B cell (primary cell): ENCODE measurements around the gene DEGS1. TPM values are rescaled to one million over a fixed set of nuclear protein-coding genes. Genes with fewer than 3 reads are reported as not detected.

Source experiments
- ATAC-seq: fragments of 200-7000 bp; cut with Tn5 transposase; one replicate; pipeline ENCODE4 v1.10.0; 2021; ENCODE audit warnings: low read depth, mild to moderate bottlenecking, moderate number of reproducible peaks, moderate library complexity
- CTCF ChIA-PET: fragments of 350-600 bp; sonication (Branson Sonifier 250); formaldehyde crosslinking; loops from one replicate; lab custom pipeline; 2021; ENCODE audit warnings: antibody characterized with exemption, inconsistent platforms; lab: Charles Lee
- POLR2A ChIA-PET: fragments of 350-600 bp; sonication (Branson Sonifier 250); formaldehyde crosslinking; loops from one replicate; lab custom pipeline; 2021; ENCODE audit warnings: antibody characterized with exemption; lab: Charles Lee
- DNase-seq: peaks from one replicate; pipeline ENCODE4 v3.0.0; 2013
- H2AFZ ChIP-seq: 2 replicates; pipeline ENCODE4 v1.6.1; 2012; ENCODE audit warnings: mild to moderate bottlenecking, low read depth, low read length; ENCODE audit not compliant: insufficient read depth, poor library complexity, severe bottlenecking
- H3K27ac ChIP-seq, 2 donors: 1 replicate in 1 of 2; 2 replicates in 1 of 2; pipeline ENCODE4 v1.5.1; 2012 to 2013; ENCODE audit warnings: low read length in 2 of 2, mild to moderate bottlenecking in 2 of 2, moderate library complexity in 1 of 2
- H3K27me3 ChIP-seq, 4 experiments: fragments of 200-600 bp in 1 of 4; sonication (generic) in 1 of 4; replicated peaks in 1 of 4; 1 replicate in 2 of 4; 2 replicates in 2 of 4; pipeline versions ENCODE4 v1.6.1 to v1.7.0; 2013 to 2016; ENCODE audit warnings: low read length in 3 of 4, mild to moderate bottlenecking in 2 of 4, mixed read lengths in 1 of 4, moderate library complexity in 1 of 4; ENCODE audit not compliant: insufficient read depth in 4 of 4, control insufficient read depth in 3 of 4; ENCODE audit errors: control extremely low read depth in 1 of 4
- H3K36me3 ChIP-seq, 2 experiments: replicated peaks in 1 of 2; 1 replicate in 1 of 2; 2 replicates in 1 of 2; pipeline versions ENCODE4 v1.6.1 to v1.7.1; 2013; ENCODE audit warnings: low read length in 1 of 2; ENCODE audit not compliant: insufficient read depth in 2 of 2, control insufficient read depth in 1 of 2; ENCODE audit errors: control extremely low read depth in 1 of 2, extremely low read depth in 1 of 2
- H3K4me1 ChIP-seq, 2 donors: fragments of 200-600 bp in 1 of 2; sonication (generic) in 1 of 2; 1 replicate in 1 of 2; 2 replicates in 1 of 2; pipeline versions ENCODE4 v1.5.1 to v1.6.1; 2013 to 2017; ENCODE audit warnings: low read length in 2 of 2; ENCODE audit not compliant: control insufficient read depth in 2 of 2, insufficient read depth in 2 of 2
- H3K4me2 ChIP-seq: replicated peaks from 2 replicates; pipeline ENCODE3; 2012; ENCODE audit warnings: mild to moderate bottlenecking, low read depth, low read length; ENCODE audit not compliant: poor library complexity, severe bottlenecking
- H3K4me3 ChIP-seq, 5 experiments: fragments of 200-600 bp in 1 of 5; sonication (generic) in 1 of 5; 1 replicate in 3 of 5; 2 replicates in 2 of 5; pipeline versions ENCODE4 v1.5.1 to v1.7.0; 2011 to 2016; ENCODE audit warnings: low read length in 4 of 5, mild to moderate bottlenecking in 4 of 5, low read depth in 2 of 5, control low read depth in 1 of 5, moderate library complexity in 1 of 5; ENCODE audit not compliant: insufficient read depth in 1 of 5; ENCODE audit errors: control extremely low read depth in 1 of 5, extremely low read depth in 1 of 5
- H3K79me2 ChIP-seq: fragments of 200-600 bp; sonication (generic); one replicate; pipeline ENCODE4 v1.6.0; 2016; ENCODE audit warnings: low read length; ENCODE audit not compliant: control insufficient read depth, insufficient read depth
- H3K9ac ChIP-seq: fragments of 200-600 bp; sonication (generic); 2 replicates; pipeline ENCODE4 v1.6.1; 2017; ENCODE audit warnings: mild to moderate bottlenecking, low read length, moderate library complexity
- H3K9me3 ChIP-seq, 3 donors: one replicate each; pipeline versions ENCODE4 v1.6.1 to v1.7.1; 2013; ENCODE audit warnings: low read length in 2 of 3; ENCODE audit not compliant: control insufficient read depth in 2 of 3, insufficient read depth in 1 of 3; ENCODE audit errors: control extremely low read depth in 1 of 3
- H4K20me1 ChIP-seq: 2 replicates; pipeline ENCODE4 v1.6.0; 2012; ENCODE audit warnings: mild to moderate bottlenecking, low read length; ENCODE audit not compliant: insufficient read depth, control insufficient read depth, poor library complexity, severe bottlenecking
- H3K27ac Mint-ChIP-seq: one replicate; pipeline ENCODE4 v1.8.0; 2021; ENCODE audit warnings: mixed read lengths
- H3K27me3 Mint-ChIP-seq: one replicate; pipeline ENCODE4 v1.8.0; 2021; ENCODE audit warnings: mixed read lengths
- H3K4me1 Mint-ChIP-seq: one replicate; pipeline ENCODE4 v1.8.0; 2021; ENCODE audit warnings: mixed read lengths
- H3K4me3 Mint-ChIP-seq: one replicate; pipeline ENCODE4 v1.8.0; 2021; ENCODE audit warnings: mixed read lengths
- H3K9me3 Mint-ChIP-seq: one replicate; pipeline ENCODE4 v1.8.0; 2022; ENCODE audit warnings: mixed read lengths; ENCODE audit not compliant: insufficient read depth
- EZH2 ChIP-seq: IDR thresholded peaks from 2 replicates; pipeline ENCODE4 v1.6.1; 2012; ENCODE audit warnings: borderline replicate concordance, low read depth, mild to moderate bottlenecking, moderate library complexity, low read length; ENCODE audit not compliant: insufficient read depth, poor library complexity, severe bottlenecking
- WGBS: methylation state at CpG from one replicate; pipeline ENCODE4 v1.1.5; 2013; ENCODE audit warnings: missing lambda C conversion rate; ENCODE audit not compliant: insufficient coverage; 5-methylcytosine and 5-hydroxymethylcytosine counted together
- intact Hi-C: fragments of 100-400 bp; cut with micrococcal nuclease; formaldehyde crosslinking; loops from one replicate; pipeline ENCODE4 v1.10.0; 2022
- polyA plus RNA-seq: library from polyadenylated mRNA; depleted of rRNA; stranded (reverse); fragments of >200 nt; gene quantifications from 2 replicates; pipeline ENCODE4 v1.2.3, GENCODE V29; 2012
- small RNA-seq: library from RNA; depleted of rRNA; stranded (forward); fragments of <200 nt; gene quantifications from one replicate; pipeline ENCODE3, GENCODE V24; 2012; ENCODE audit warnings: low replicate concordance, low read depth; ENCODE audit not compliant: insufficient read length
- total RNA-seq, 2 donors: library from RNA; stranded (reverse); fragments of 120-200 nt in 1 of 2; gene quantifications; 1 replicate in 1 of 2; 2 replicates in 1 of 2; pipeline versions ENCODE4 v1.2.3 to v1.2.4, GENCODE V29; 2013 to 2022
- TF ChIP-seq, protein P1 (sequence below): fragments of 200-600 bp; IDR thresholded peaks from one replicate; pipeline ENCODE4 v1.8.0; 2022; ENCODE audit warnings: antibody characterized with exemption, mild to moderate bottlenecking

The DEGS1 gene
- total and polyA plus RNA-seq, 2 donors (not counting 1 experiment from before 2014, with no cell fraction given) = 49.0 to 52.1 TPM

DNA sequence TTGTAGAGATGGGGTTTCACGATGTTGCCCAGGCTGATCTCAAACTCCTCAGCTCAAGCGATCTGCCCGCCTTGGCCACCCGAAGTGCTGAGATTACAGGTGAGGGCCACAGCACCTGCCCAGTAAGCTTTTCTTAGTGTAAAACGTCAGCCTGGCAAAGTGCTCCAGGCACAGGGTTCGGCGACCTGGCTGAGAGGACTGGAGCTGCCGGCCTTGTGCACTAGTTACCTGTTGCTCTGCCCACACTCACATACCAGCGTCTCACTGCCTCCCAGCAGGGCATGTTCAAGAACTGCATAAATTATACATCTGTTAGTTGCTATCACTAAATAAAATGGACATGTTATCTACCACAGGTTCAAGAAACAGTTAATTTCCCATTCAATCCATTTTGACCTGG is 55.2 kb downstream of the DEGS1 start:
- Histone ChIP-seq H3K27ac (no peak overlapping the region), H2AFZ (no peak overlapping the region), H3K27me3 (no peaks in the 10 kb centered on the region), H3K9ac (no peak overlapping the region), H4K20me1 (no peaks in the 10 kb centered on the region), H3K4me3 (no peak overlapping the region), H3K4me2 (no peak overlapping the region), H3K9me3 (no peaks in the 10 kb centered on the region), H3K4me1 (peaks cover 0 to 4% of the 10 kb centered on the region in 2 donors), H3K36me3 (peaks cover 0 to 29% of the 10 kb centered on the region in 2 experiments), H3K79me2 (no peaks in the 10 kb centered on the region)
- POLR2A ChIA-PET = no interaction called here
- intact Hi-C loops = no loop called here
- H3K27ac Mint-ChIP-seq = no peak overlapping the region
- no peaks in the 10 kb centered on the region for H3K9me3 Mint-ChIP-seq
- CTCF ChIA-PET = no interaction called here
- TF ChIP-seq EZH2 = no peak
- no peaks in the 10 kb centered on the region for H3K27me3 Mint-ChIP-seq
- 94% methylated on average over 5 of the region's 9 CpGs for WGBS
- H3K4me3 Mint-ChIP-seq = no peak overlapping the region
- ATAC-seq (no peak), DNase-seq (no peak)
- H3K4me1 Mint-ChIP-seq = peaks cover 6% of the 10 kb centered on the region

DNA sequence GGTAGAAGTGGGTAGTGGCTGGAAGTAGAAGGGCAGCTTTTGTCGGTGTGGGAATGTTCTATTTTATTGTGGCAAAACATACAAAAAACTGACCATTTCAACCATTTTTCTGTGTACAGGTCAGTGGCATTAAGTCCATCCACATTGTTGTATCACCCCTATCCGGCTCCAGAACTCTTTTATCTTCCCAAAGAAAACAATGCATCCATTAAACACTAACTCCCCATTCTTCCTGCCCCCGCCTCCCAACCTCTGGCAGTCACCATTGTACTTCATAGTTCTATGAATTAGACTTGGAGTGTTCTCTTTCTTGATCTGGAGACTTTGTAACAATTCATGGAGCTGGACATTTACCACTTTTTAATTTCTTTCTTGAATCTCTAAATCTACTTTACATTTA is 55.7 kb downstream of the DEGS1 start:
- H2AFZ ChIP-seq = no peak overlapping the region
- no peak overlapping the region for H3K4me2 ChIP-seq
- no peaks in the 10 kb centered on the region for H4K20me1 ChIP-seq
- CTCF ChIA-PET = no interaction called here
- Mint-ChIP-seq H3K27ac (no peak overlapping the region), H3K4me3 (no peak overlapping the region), H3K27me3 (no peaks in the 10 kb centered on the region), H3K9me3 (no peaks in the 10 kb centered on the region), H3K4me1 (peaks cover 7% of the 10 kb centered on the region)
- WGBS = 100% methylated on average over 1 of the region's 3 CpGs
- no peaks in the 10 kb centered on the region for H3K79me2 ChIP-seq
- POLR2A ChIA-PET = no interaction called here
- no peak overlapping the region for H3K9ac ChIP-seq
- DNase-seq (no peak), ATAC-seq (no peak)
- peaks cover 2 to 7% of the 10 kb centered on the region in 2 donors for H3K4me1 ChIP-seq
- no peak overlapping the region for H3K27ac ChIP-seq
- peaks cover 0 to 29% of the 10 kb centered on the region in 2 experiments for H3K36me3 ChIP-seq
- H3K4me3 ChIP-seq = no peak overlapping the region
- intact Hi-C loops = no loop called here
- H3K27me3 ChIP-seq = no peaks in the 10 kb centered on the region
- no peak for TF ChIP-seq EZH2
- TF ChIP-seq, protein P1, sequence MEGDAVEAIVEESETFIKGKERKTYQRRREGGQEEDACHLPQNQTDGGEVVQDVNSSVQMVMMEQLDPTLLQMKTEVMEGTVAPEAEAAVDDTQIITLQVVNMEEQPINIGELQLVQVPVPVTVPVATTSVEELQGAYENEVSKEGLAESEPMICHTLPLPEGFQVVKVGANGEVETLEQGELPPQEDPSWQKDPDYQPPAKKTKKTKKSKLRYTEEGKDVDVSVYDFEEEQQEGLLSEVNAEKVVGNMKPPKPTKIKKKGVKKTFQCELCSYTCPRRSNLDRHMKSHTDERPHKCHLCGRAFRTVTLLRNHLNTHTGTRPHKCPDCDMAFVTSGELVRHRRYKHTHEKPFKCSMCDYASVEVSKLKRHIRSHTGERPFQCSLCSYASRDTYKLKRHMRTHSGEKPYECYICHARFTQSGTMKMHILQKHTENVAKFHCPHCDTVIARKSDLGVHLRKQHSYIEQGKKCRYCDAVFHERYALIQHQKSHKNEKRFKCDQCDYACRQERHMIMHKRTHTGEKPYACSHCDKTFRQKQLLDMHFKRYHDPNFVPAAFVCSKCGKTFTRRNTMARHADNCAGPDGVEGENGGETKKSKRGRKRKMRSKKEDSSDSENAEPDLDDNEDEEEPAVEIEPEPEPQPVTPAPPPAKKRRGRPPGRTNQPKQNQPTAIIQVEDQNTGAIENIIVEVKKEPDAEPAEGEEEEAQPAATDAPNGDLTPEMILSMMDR = no peak
- no peaks in the 10 kb centered on the region for H3K9me3 ChIP-seq

Small RNA genes within 50 kb of the gene (small RNA-seq; reads per million reads assigned to genes)
- not detected for gene AC092809.3
- not detected for gene RF00139

Other genes with a start within 250 kb of the DEGS1 start
- 37.0 and 39.7 TPM in 2 replicates for gene FBXO28, start 69.1 kb upstream of the DEGS1 start, total RNA-seq
- gene FBXO28, start 69.1 kb upstream of the DEGS1 start, polyA plus RNA-seq = 17.5 and 23.9 TPM in 2 replicates
- gene NVL, start 146.9 kb downstream of the DEGS1 start, total RNA-seq = 45.5 and 47.8 TPM in 2 replicates
- gene NVL, start 146.9 kb downstream of the DEGS1 start, polyA plus RNA-seq = 28.1 and 52.3 TPM in 2 replicates
- 27.2 and 31.5 TPM in 2 replicates for gene CNIH4, start 173.6 kb downstream of the DEGS1 start, total RNA-seq
- 10.5 and 13.3 TPM in 2 replicates for gene CNIH4, start 173.6 kb downstream of the DEGS1 start, polyA plus RNA-seq